Neuronal stem cell (in vitro differentiated cells): ENCODE results near the gene PLAAT1.
A peak's percentile ranks its signal among the peaks of the same experiment; 100 is the strongest.

Source experiments
- DNase-seq: peaks from one replicate; pipeline ENCODE4 v3.0.0-alpha.2; 2013; ENCODE audit warnings: low spot score
- H2AFZ ChIP-seq: one replicate; pipeline ENCODE4 v1.6.1; 2013; ENCODE audit warnings: mild to moderate bottlenecking, low read length, inconsistent platforms
- H2AK5ac ChIP-seq: 2 replicates; pipeline ENCODE4 v1.6.1; 2013; ENCODE audit warnings: low read depth, mild to moderate bottlenecking, inconsistent platforms, low read length, moderate library complexity, mixed read lengths
- H2BK120ac ChIP-seq: 2 replicates; pipeline ENCODE4 v1.6.1; 2013; ENCODE audit warnings: low read depth, mild to moderate bottlenecking, inconsistent platforms, low read length, moderate library complexity, mixed read lengths
- H2BK12ac ChIP-seq: one replicate; pipeline ENCODE4 v1.6.1; 2013; ENCODE audit warnings: low read length, inconsistent platforms
- H2BK15ac ChIP-seq: 2 replicates; pipeline ENCODE4 v1.6.1; 2013; ENCODE audit warnings: mild to moderate bottlenecking, low read length, inconsistent platforms, mixed read lengths
- H2BK5ac ChIP-seq: one replicate; pipeline ENCODE4 v1.6.1; 2013; ENCODE audit warnings: inconsistent platforms, mild to moderate bottlenecking, low read length, moderate library complexity
- H3K14ac ChIP-seq: one replicate; pipeline ENCODE4 v1.6.1; 2013; ENCODE audit warnings: low read length, inconsistent platforms
- H3K18ac ChIP-seq: 2 replicates; pipeline ENCODE4 v1.6.1; 2013; ENCODE audit warnings: low read length, inconsistent platforms
- H3K23ac ChIP-seq: 2 replicates; pipeline ENCODE4 v1.6.1; 2013; ENCODE audit warnings: low read depth, mild to moderate bottlenecking, mixed read lengths, low read length, inconsistent platforms; ENCODE audit not compliant: poor library complexity
- H3K27ac ChIP-seq: replicated peaks from 3 replicates; pipeline ENCODE4 v1.5.1; 2013; ENCODE audit warnings: low read length, inconsistent platforms
- H3K27me3 ChIP-seq, 3 experiments: 2 replicates each; pipeline ENCODE4 v1.6.1; 2013; ENCODE audit warnings: low read length in 3 of 3, mild to moderate bottlenecking in 2 of 3, inconsistent platforms in 1 of 3, low read depth in 1 of 3, mixed read lengths in 1 of 3, moderate library complexity in 1 of 3; ENCODE audit not compliant: control insufficient read depth in 3 of 3, insufficient read depth in 3 of 3
- H3K36me3 ChIP-seq, 2 donors: replicated peaks in 1 of 2; 2 replicates each; pipeline ENCODE4 v1.6.1; 2013; ENCODE audit warnings: low read length in 2 of 2; ENCODE audit not compliant: control insufficient read depth in 2 of 2, insufficient read depth in 2 of 2
- H3K4ac ChIP-seq: 2 replicates; pipeline ENCODE4 v1.6.1; 2013; ENCODE audit warnings: inconsistent platforms, mild to moderate bottlenecking, low read length, moderate library complexity
- H3K4me1 ChIP-seq, 2 donors: 1 replicate in 1 of 2; 2 replicates in 1 of 2; pipeline ENCODE4 v1.6.1; 2013; ENCODE audit warnings: low read length in 2 of 2, low read depth in 1 of 2; ENCODE audit not compliant: control insufficient read depth in 2 of 2, insufficient read depth in 1 of 2
- H3K4me2 ChIP-seq: one replicate; pipeline ENCODE4 v1.6.1; 2013; ENCODE audit warnings: mild to moderate bottlenecking, low read length, inconsistent platforms; ENCODE audit not compliant: insufficient read depth, poor library complexity, severe bottlenecking
- H3K4me3 ChIP-seq, 2 donors: 2 replicates each; pipeline ENCODE4 v1.5.1; 2013; ENCODE audit warnings: low read length in 2 of 2, mild to moderate bottlenecking in 2 of 2, inconsistent platforms in 1 of 2, moderate library complexity in 1 of 2
- H3K79me1 ChIP-seq: one replicate; pipeline ENCODE4 v1.6.1; 2013; ENCODE audit warnings: low read depth, mild to moderate bottlenecking, inconsistent platforms, low read length, moderate library complexity
- H3K9ac ChIP-seq: one replicate; pipeline ENCODE4 v1.6.1; 2013; ENCODE audit warnings: mild to moderate bottlenecking, low read depth, low read length, inconsistent platforms; ENCODE audit not compliant: poor library complexity
- H3K9me3 ChIP-seq, 2 donors: replicated peaks in 1 of 2; 2 replicates each; pipeline versions ENCODE3 to v1.6.1; 2013; ENCODE audit warnings: low read length in 2 of 2, mild to moderate bottlenecking in 2 of 2, inconsistent platforms in 1 of 2, low read depth in 1 of 2, mixed read lengths in 1 of 2, moderate library complexity in 1 of 2; ENCODE audit not compliant: control insufficient read depth in 2 of 2, insufficient read depth in 1 of 2
- H4K8ac ChIP-seq: one replicate; pipeline ENCODE4 v1.6.1; 2013; ENCODE audit warnings: low read depth, mild to moderate bottlenecking, inconsistent platforms, low read length, moderate library complexity
- H4K91ac ChIP-seq: one replicate; pipeline ENCODE4 v1.6.1; 2013; ENCODE audit warnings: low read length, low read depth, mild to moderate bottlenecking, inconsistent platforms; ENCODE audit not compliant: poor library complexity
- whole genome bisulfite sequencing, 2 donors: extraction: QIAGEN DNeasy Blood & Tissue Kit; methylation state at CpG; one replicate each; pipeline ENCODE4 v1.1.7; 2013; ENCODE audit warnings: missing lambda C conversion rate in 2 of 2, mixed read lengths in 1 of 2; ENCODE audit not compliant: insufficient read length in 2 of 2, insufficient replicate concordance in 1 of 2; ENCODE audit errors: extremely low coverage in 2 of 2; 5-methylcytosine and 5-hydroxymethylcytosine counted together

The PLAAT1 gene

GRCh38 chr3:193237030-193237429, 4.0 kb upstream of the PLAAT1 start:
- H2AK5ac ChIP-seq = no peak overlapping the region
- H2BK15ac ChIP-seq = no peak overlapping the region
- no peak overlapping the region for H3K27ac ChIP-seq
- peaks cover 0 to 30% (median 8%) of the 10 kb centered on the region in 3 experiments for H3K27me3 ChIP-seq
- no peak overlapping the region for H3K4me2 ChIP-seq
- no peak overlapping the region for H3K23ac ChIP-seq
- no peak overlapping the region for H3K9ac ChIP-seq
- H2BK12ac ChIP-seq = no peak overlapping the region
- peaks cover 0 to 3% of the 10 kb centered on the region in 2 donors for H3K4me1 ChIP-seq
- H2AFZ ChIP-seq = peak overlapping the region; percentile 43
- H3K4me3 ChIP-seq = no peak overlapping the region
- H2BK5ac ChIP-seq = no peak overlapping the region
- no peak overlapping the region for H3K14ac ChIP-seq
- H3K79me1 ChIP-seq = no peaks in the 10 kb centered on the region
- no peak for DNase-seq
- no peak overlapping the region for H4K91ac ChIP-seq
- WGBS, 2 donors = no CpG with 5 or more reads among the region's 5 CpGs
- no peaks in the 10 kb centered on the region for H3K9me3 ChIP-seq
- H2BK120ac ChIP-seq = no peak overlapping the region
- H3K36me3 ChIP-seq = no peaks in the 10 kb centered on the region
- no peak overlapping the region for H3K4ac ChIP-seq
- no peak overlapping the region for H3K18ac ChIP-seq
- no peak overlapping the region for H4K8ac ChIP-seq

GRCh38 chr3:193240436-193240849, 579 bp upstream of the PLAAT1 start:
- Histone ChIP-seq H3K4me1 (peaks cover 0 to 3% of the 10 kb centered on the region in 2 donors), H2BK12ac (no peak overlapping the region), H4K91ac (no peak overlapping the region), H2AK5ac (no peak overlapping the region), H2AFZ (peak overlapping the region; percentile 96), H2BK5ac (peak overlapping the region; percentile 82), H4K8ac (no peak overlapping the region), H3K27me3 (peaks cover 0 to 37% (median 11%) of the 10 kb centered on the region in 3 experiments), H3K18ac (peak overlapping the region; percentile 93), H3K79me1 (no peaks in the 10 kb centered on the region), H3K14ac (no peak overlapping the region), H3K23ac (no peak overlapping the region), H2BK120ac (peak overlapping the region; percentile 95), H3K9ac (peak overlapping the region; percentile 37), H3K9me3 (no peaks in the 10 kb centered on the region), H3K4me2 (peak overlapping the region; percentile 76), H3K4ac (no peak overlapping the region), H3K4me3 (peak overlapping the region; percentile 53 to 91), H3K27ac (peak overlapping the region; percentile 25), H3K36me3 (no peaks in the 10 kb centered on the region), H2BK15ac (peak overlapping the region; percentile 39)
- no CpG with 5 or more reads among the region's 9 CpGs for WGBS, 2 donors
- DNase-seq = no peak

- Histone ChIP-seq H2AK5ac (no peak overlapping the region), H3K79me1 (no peaks in the 10 kb centered on the region), H2BK120ac (no peak overlapping the region), H3K4ac (no peak overlapping the region), H3K36me3 (no peaks in the 10 kb centered on the region), H3K14ac (no peak overlapping the region), H3K27me3 (peaks cover 0 to 37% (median 11%) of the 10 kb centered on the region in 3 experiments), H3K23ac (no peak overlapping the region), H3K27ac (no peak overlapping the region), H3K4me2 (peak overlapping the region; percentile 91), H4K91ac (no peak overlapping the region), H3K9me3 (no peaks in the 10 kb centered on the region), H4K8ac (no peak overlapping the region), H3K4me1 (peaks cover 0 to 3% of the 10 kb centered on the region in 2 donors), H3K18ac (no peak overlapping the region), H3K9ac (no peak overlapping the region), H2AFZ (peak overlapping the region; percentile 96), H3K4me3 (peak overlapping the region in 1 of 2 donors; percentile 53), H2BK5ac (peak overlapping the region; percentile 82), H2BK12ac (no peak overlapping the region), H2BK15ac (peak overlapping the region; percentile 91)
- DNase-seq = no peak
- 100% methylated on average over 2 of the region's 11 CpGs; no CpG with 5 or more reads in 1 of the 2 donors for WGBS, 2 donors
Observed at GRCh38 chr3:193241716-193242115, 694 bp downstream of the PLAAT1 start.

GRCh38 chr3:193243571-193243970, 2.5 kb downstream of the PLAAT1 start:
- Histone ChIP-seq H3K36me3 (no peaks in the 10 kb centered on the region), H2AFZ (no peak overlapping the region), H3K27me3 (peaks cover 0 to 31% (median 11%) of the 10 kb centered on the region in 3 experiments), H2BK12ac (no peak overlapping the region), H3K9me3 (no peaks in the 10 kb centered on the region), H4K8ac (no peak overlapping the region), H2AK5ac (no peak overlapping the region), H3K4me1 (peaks cover 0 to 3% of the 10 kb centered on the region in 2 donors), H4K91ac (no peak overlapping the region), H3K79me1 (no peaks in the 10 kb centered on the region), H3K9ac (no peak overlapping the region), H3K4me3 (no peak overlapping the region), H2BK120ac (no peak overlapping the region), H3K4ac (no peak overlapping the region), H3K23ac (no peak overlapping the region), H3K4me2 (no peak overlapping the region), H3K18ac (no peak overlapping the region), H3K14ac (no peak overlapping the region), H2BK15ac (no peak overlapping the region), H2BK5ac (no peak overlapping the region), H3K27ac (no peak overlapping the region)
- DNase-seq = no peak
- WGBS, 2 donors = no CpG with 5 or more reads among the region's 3 CpGs
